OCI-LY3 (cell line): ENCODE results near the gene PPP2R1B.

Experiments
- H2AFZ ChIP-seq: fragments of 200-600, 300-600 bp; shearing (Covaris generic); 2 replicates; pipeline ENCODE4 v1.6.0; 2014; ENCODE audit warnings: antibody characterized with exemption, low read depth, low read length
- H3K27ac ChIP-seq: fragments of 200-600, 300-600 bp; sonication (generic); 2 replicates; pipeline ENCODE4 v1.5.1; 2014; ENCODE audit warnings: mild to moderate bottlenecking, low read length, moderate library complexity, mixed read lengths
- H3K27me3 ChIP-seq: fragments of 200-600, 300-600 bp; sonication (generic); 2 replicates; pipeline ENCODE4 v1.6.1; 2014; ENCODE audit warnings: low read depth, low read length, mixed read lengths
- H3K36me3 ChIP-seq: fragments of 200-600, 300-600 bp; sonication (generic); replicated peaks from 2 replicates; pipeline ENCODE3; 2014; ENCODE audit warnings: low read depth, low read length, mixed read lengths
- H3K4me1 ChIP-seq: fragments of 300-600, 200-600 bp; sonication (generic); 2 replicates; pipeline ENCODE4 v1.6.1; 2014; ENCODE audit warnings: low read length, mixed read lengths
- H3K4me2 ChIP-seq: fragments of 200-600, 300-600 bp; sonication (generic); 2 replicates; pipeline ENCODE4 v1.6.1; 2014; ENCODE audit warnings: low read length, mixed read lengths
- H3K4me3 ChIP-seq: fragments of 300-600, 200-600 bp; sonication (generic); 2 replicates; pipeline ENCODE4 v1.5.1; 2014; ENCODE audit warnings: antibody characterized with exemption, mild to moderate bottlenecking, low read length, moderate library complexity
- H3K79me2 ChIP-seq: fragments of 300-600, 200-600 bp; shearing (Covaris generic); 2 replicates; pipeline ENCODE4 v1.6.1; 2014; ENCODE audit warnings: mild to moderate bottlenecking, low read length, mixed read lengths
- H3K9ac ChIP-seq: fragments of 300-600, 200-600 bp; shearing (Covaris generic); 2 replicates; pipeline ENCODE4 v1.6.0; 2014; ENCODE audit warnings: mild to moderate bottlenecking, low read length, moderate library complexity
- H3K9me3 ChIP-seq: fragments of 200-600, 300-600 bp; shearing (Covaris generic); 2 replicates; pipeline ENCODE4 v1.6.1; 2014; ENCODE audit warnings: low read length, mixed read lengths; ENCODE audit not compliant: insufficient read depth
- H4K20me1 ChIP-seq: fragments of 200-600, 300-600 bp; sonication (generic); 2 replicates; pipeline ENCODE4 v1.6.1; 2016; ENCODE audit warnings: low read length, mixed read lengths; ENCODE audit not compliant: insufficient read depth
- CTCF ChIP-seq: fragments of 200-600, 300-600 bp; sonication (generic); IDR thresholded peaks from 2 replicates; pipeline ENCODE4 v1.5.1; 2014; ENCODE audit warnings: antibody characterized with exemption, low read length, low read depth
- EZH2phosphoT487 ChIP-seq: fragments of 200-600 bp; shearing (Covaris generic); IDR thresholded peaks from 2 replicates; pipeline ENCODE4 v1.6.1; 2018; ENCODE audit warnings: antibody characterized with exemption, mixed run types, low read depth

The PPP2R1B gene

GRCh38 chr11:111733611-111734088 is 32.5 kb downstream of the PPP2R1B start:
- Histone ChIP-seq H3K36me3 (peaks cover 18% of the 10 kb centered on the region), H3K4me1 (no peaks in the 10 kb centered on the region), H3K9me3 (no peaks in the 10 kb centered on the region), H3K79me2 (no peaks in the 10 kb centered on the region), H3K4me3 (no peak overlapping the region), H4K20me1 (no peaks in the 10 kb centered on the region), H3K9ac (no peak overlapping the region), H3K27me3 (no peaks in the 10 kb centered on the region), H3K4me2 (no peak overlapping the region), H3K27ac (no peak overlapping the region), H2AFZ (no peak overlapping the region)
- no peak for TF ChIP-seq EZH2phosphoT487
- no peak for TF ChIP-seq CTCF

- H3K36me3 ChIP-seq = peaks cover 13% of the 10 kb centered on the region
- no peak overlapping the region for H3K4me2 ChIP-seq
- H3K9me3 ChIP-seq = no peaks in the 10 kb centered on the region
- H3K4me3 ChIP-seq = no peak overlapping the region
- no peak overlapping the region for H3K27ac ChIP-seq
- TF ChIP-seq CTCF = no peak
- no peak for TF ChIP-seq EZH2phosphoT487
- no peaks in the 10 kb centered on the region for H4K20me1 ChIP-seq
- H3K27me3 ChIP-seq = no peaks in the 10 kb centered on the region
- no peak overlapping the region for H3K9ac ChIP-seq
- H3K79me2 ChIP-seq = no peaks in the 10 kb centered on the region
- no peaks in the 10 kb centered on the region for H3K4me1 ChIP-seq
- H2AFZ ChIP-seq = no peak overlapping the region
Observed at GRCh38 chr11:111733016-111733415, 33.2 kb downstream of the PPP2R1B start.

GRCh38 chr11:111731821-111732220 is 34.4 kb downstream of the PPP2R1B start:
- TF ChIP-seq EZH2phosphoT487 = no peak
- no peak for TF ChIP-seq CTCF
- peaks cover 19% of the 10 kb centered on the region for H3K36me3 ChIP-seq

GRCh38 chr11:111730871-111731591 is 35.2 kb downstream of the PPP2R1B start:
- H4K20me1 ChIP-seq = no peaks in the 10 kb centered on the region
- H2AFZ ChIP-seq = no peak overlapping the region
- H3K27ac ChIP-seq = no peak overlapping the region
- H3K9me3 ChIP-seq = no peaks in the 10 kb centered on the region
- peaks cover 20% of the 10 kb centered on the region for H3K36me3 ChIP-seq
- no peaks in the 10 kb centered on the region for H3K4me1 ChIP-seq
- no peak overlapping the region for H3K9ac ChIP-seq
- no peak overlapping the region for H3K4me3 ChIP-seq
- no peaks in the 10 kb centered on the region for H3K79me2 ChIP-seq
- no peak for TF ChIP-seq CTCF
- TF ChIP-seq EZH2phosphoT487 = no peak
- no peaks in the 10 kb centered on the region for H3K27me3 ChIP-seq
- no peak overlapping the region for H3K4me2 ChIP-seq

More at GRCh38 chr11:111731821-111732220, 34.4 kb downstream of the PPP2R1B start:
- H3K27me3 ChIP-seq = no peaks in the 10 kb centered on the region
- H3K9me3 ChIP-seq = no peaks in the 10 kb centered on the region
- H3K27ac ChIP-seq = no peak overlapping the region
- no peaks in the 10 kb centered on the region for H3K79me2 ChIP-seq
- no peak overlapping the region for H3K4me3 ChIP-seq
- H3K9ac ChIP-seq = no peak overlapping the region
- no peak overlapping the region for H2AFZ ChIP-seq
- H3K4me1 ChIP-seq = no peaks in the 10 kb centered on the region
- no peaks in the 10 kb centered on the region for H4K20me1 ChIP-seq
- no peak overlapping the region for H3K4me2 ChIP-seq
